GM12878 (cell line): Measurements from ENCODE around the gene HSD17B12. TPM values are rescaled to one million over a fixed set of nuclear protein-coding genes. Genes with fewer than 3 reads are reported as not detected.

Source experiments
- ATAC-seq: fragments of 200-7000 bp; cut with Tn5 transposase; 3 replicates; pipeline ENCODE4 v1.9.1; 2020; ENCODE audit warnings: mild to moderate bottlenecking, moderate library complexity
- BruUV-seq: library from RNA; stranded (reverse); fragments of 400-500 nt; replicated peaks from 2 replicates; lab custom pipeline; 2021; lab: Mats Ljungman, UMichigan
- CTCF ChIA-PET: fragments of 300-600 bp; sonication (Branson Sonifier 250); formaldehyde crosslinking; extraction: SDS; loops from one replicate; lab custom pipeline; 2021; ENCODE audit warnings: inconsistent platforms; lab: Yijun Ruan, JAX
- POLR2A ChIA-PET: fragments of 350-600 bp; formaldehyde crosslinking; extraction: SDS; loops from one replicate; lab custom pipeline; 2021; ENCODE audit warnings: inconsistent platforms; lab: Charles Lee
- RAD21 ChIA-PET: fragments of 300-600 bp; sonication (Branson Sonifier 250); formaldehyde crosslinking; loops from one replicate; lab custom pipeline; 2023; ENCODE audit warnings: antibody characterized with exemption; ENCODE audit not compliant: unreplicated experiment; lab: Charles Lee
- SMC1A ChIA-PET: fragments of 300-600 bp; sonication (Branson Sonifier 250); formaldehyde crosslinking; loops from one replicate; lab custom pipeline; 2023; ENCODE audit not compliant: unreplicated experiment, uncharacterized antibody; lab: Charles Lee
- DNase-seq: peaks from one replicate; pipeline ENCODE4 v3.0.0-alpha.2; 2011; ENCODE audit warnings: low read depth, low spot score
- FAIRE-seq: peaks from 3 replicates; lab custom pipeline; 2011; peaks lifted over from hg19 to GRCh38; lab: Jason Lieb, UNC
- H2AFZ ChIP-seq: 2 replicates; pipeline ENCODE4 v1.6.0; 2011; ENCODE audit warnings: low read depth, low read length, control low read depth; ENCODE audit not compliant: control insufficient read depth
- H3K27ac ChIP-seq: 2 replicates; pipeline ENCODE4 v1.5.1; 2011; ENCODE audit warnings: control low read depth; ENCODE audit not compliant: control insufficient read depth, insufficient read depth
- H3K27me3 ChIP-seq, 2 experiments: replicated peaks in 1 of 2; 2 replicates each; pipeline versions ENCODE4 v1.6.0 to v1.6.1; 2011; ENCODE audit warnings: low read length in 1 of 2; ENCODE audit not compliant: control insufficient read depth in 2 of 2, insufficient read depth in 2 of 2
- H3K36me3 ChIP-seq, 2 experiments: 2 replicates each; pipeline ENCODE4 v1.5.1; 2011; ENCODE audit warnings: low read length in 1 of 2; ENCODE audit not compliant: control insufficient read depth in 2 of 2, insufficient read depth in 2 of 2
- H3K4me1 ChIP-seq: 2 replicates; pipeline ENCODE4 v1.6.1; 2011; ENCODE audit warnings: mild to moderate bottlenecking, low read length, moderate library complexity, mixed read lengths; ENCODE audit not compliant: control insufficient read depth, insufficient read depth
- H3K4me2 ChIP-seq: 2 replicates; pipeline ENCODE4 v1.6.0; 2011; ENCODE audit warnings: control low read depth; ENCODE audit not compliant: control insufficient read depth, insufficient read depth
- H3K4me3 ChIP-seq: fragments of 200-600 bp; sonication (generic); 2 replicates; pipeline ENCODE4 v1.5.1; 2016
- H3K79me2 ChIP-seq: 2 replicates; pipeline ENCODE4 v1.6.0; 2011; ENCODE audit warnings: low read length; ENCODE audit not compliant: control insufficient read depth, insufficient read depth
- H3K9ac ChIP-seq: 2 replicates; pipeline ENCODE4 v1.8.0; 2011; ENCODE audit warnings: low read length, control low read depth, mixed read lengths; ENCODE audit not compliant: control insufficient read depth, insufficient read depth
- H3K9me3 ChIP-seq: replicated peaks from 3 replicates; pipeline ENCODE4 v1.5.1; 2011; ENCODE audit warnings: mild to moderate bottlenecking, low read length; ENCODE audit not compliant: control insufficient read depth, insufficient read depth
- H4K20me1 ChIP-seq: 2 replicates; pipeline ENCODE4 v1.6.0; 2011; ENCODE audit not compliant: control insufficient read depth, insufficient read depth
- CHD1 ChIP-seq: IDR thresholded peaks from 2 replicates; pipeline ENCODE4 v1.6.1; 2012; ENCODE audit warnings: low read depth, low read length, improper control_type of control experiment
- CREM ChIP-seq: IDR thresholded peaks from 2 replicates; pipeline ENCODE4 v1.6.1; 2014; ENCODE audit warnings: antibody characterized with exemption, low read depth
- EED ChIP-seq: sonication (generic); IDR thresholded peaks from 2 replicates; pipeline ENCODE4 v1.6.1; 2016; ENCODE audit warnings: antibody characterized with exemption, low read depth
- EGR1 ChIP-seq, 2 experiments: IDR thresholded peaks; 1 replicate in 1 of 2; 2 replicates in 1 of 2; pipeline ENCODE4 v1.6.1; 2011 to 2012; ENCODE audit warnings: low read depth in 2 of 2, low read length in 2 of 2, borderline replicate concordance in 1 of 2, mild to moderate bottlenecking in 1 of 2, moderate library complexity in 1 of 2
- EP300 ChIP-seq, 2 experiments: fragments of 150-350 bp in 1 of 2; IDR thresholded peaks; 2 replicates each; pipeline ENCODE4 v1.6.1; 2011 to 2012; ENCODE audit warnings: low read depth in 2 of 2, low read length in 2 of 2, borderline replicate concordance in 1 of 2, improper control_type of control experiment in 1 of 2, inconsistent platforms in 1 of 2; ENCODE audit not compliant: control insufficient read depth in 1 of 2
- FOS ChIP-seq: IDR thresholded peaks from 3 replicates; pipeline ENCODE4 v1.6.1; 2011; ENCODE audit warnings: borderline replicate concordance; ENCODE audit not compliant: insufficient read length; ENCODE audit errors: extremely low read depth
- FOXM1 ChIP-seq: IDR thresholded peaks from 2 replicates; pipeline ENCODE4 v1.6.1; 2012; ENCODE audit warnings: low read depth, mild to moderate bottlenecking, inconsistent platforms, low read length, moderate library complexity
- HDGF ChIP-seq: fragments of 450-650 bp; IDR thresholded peaks from 2 replicates; pipeline ENCODE4 v1.6.1; 2016; ENCODE audit warnings: antibody characterized with exemption
- STAT3 ChIP-seq: IDR thresholded peaks from 2 replicates; pipeline ENCODE4 v1.6.1; 2011; ENCODE audit warnings: low read depth, low read length, improper control_type of control experiment
- ZSCAN29 ChIP-seq: fragments of 450-650 bp; IDR thresholded peaks from 2 replicates; pipeline ENCODE4 v1.6.1; 2017; ENCODE audit warnings: mild to moderate bottlenecking, moderate library complexity
- WGBS: methylation state at CpG from one replicate; pipeline ENCODE4 v1.1.6; 2016; ENCODE audit warnings: low lambda C conversion rate; ENCODE audit not compliant: insufficient replicate concordance, insufficient coverage; ENCODE audit errors: missing lambda C conversion rate; 5-methylcytosine and 5-hydroxymethylcytosine counted together
- in situ Hi-C: fragments of 300-500 bp; cut with MboI; formaldehyde crosslinking; loops from 9 replicates; pipeline ENCODE4 v1.14.3; 2018; ENCODE audit warnings: mixed read lengths
- intact Hi-C: fragments of 100-400 bp; cut with micrococcal nuclease; formaldehyde crosslinking; loops from one replicate; pipeline ENCODE4 v1.14.2; 2022; ENCODE audit not compliant: unreplicated experiment
- polyA plus RNA-seq, 11 experiments: library from polyadenylated mRNA; depleted of rRNA in 4 of 11; unstranded in 6 of 11; stranded (reverse) in 5 of 11; fragments of >200 nt; fragmentation: Nextera tagmentation in 4 of 11; fragmentation: Illumina TruSeq in 1 of 11; extraction: Ambion mirVana in 4 of 11; extraction: Trizol in 1 of 11; gene quantifications; 1 replicate in 1 of 11; 2 replicates in 10 of 11; pipeline versions ENCODE4 v1.2.1 to v1.2.3, GENCODE V29; 2011 to 2016; ENCODE audit warnings: inconsistent platforms in 2 of 11, missing spikeins in 2 of 11, low read depth in 1 of 11
- total RNA-seq, 4 experiments: library from RNA; depleted of rRNA in 3 of 4; stranded (reverse); fragments of >200 nt in 3 of 4; fragmentation: Illumina TruSeq in 1 of 4; extraction: Trizol in 1 of 4; gene quantifications; 2 replicates each; pipeline versions ENCODE4 v1.2.1 to v1.2.3, GENCODE V29; 2013 to 2021
- TF ChIP-seq, protein P1 (sequence below): IDR thresholded peaks from 2 replicates; pipeline ENCODE4 v1.6.1; 2011; ENCODE audit warnings: low read depth, mild to moderate bottlenecking, low read length, moderate library complexity, borderline replicate concordance; ENCODE audit errors: extremely low read depth
- TF ChIP-seq, protein P2 (sequence below): IDR thresholded peaks from 2 replicates; pipeline ENCODE4 v1.6.1; 2012; ENCODE audit warnings: improper control_type of control experiment, low read depth, low read length; ENCODE audit not compliant: insufficient replicate concordance
- TF ChIP-seq, protein P3 (sequence below): fragments of 450-650 bp; IDR thresholded peaks from 2 replicates; pipeline ENCODE4 v1.6.1; 2016; ENCODE audit warnings: mild to moderate bottlenecking, moderate library complexity, borderline replicate concordance

Gene HSD17B12
- total and polyA plus RNA-seq, 10 of the 15 experiments (the other 5 are each of a cell fraction or from before 2014, with no cell fraction given) = 23.6 to 88.0 (median 64.7) TPM

GRCh38 chr11:43779306-43779705 is 98.8 kb downstream of the HSD17B12 start:
- no peak for DNase-seq
- no peak overlapping the region for H3K9ac ChIP-seq
- H3K79me2 ChIP-seq = no peaks in the 10 kb centered on the region
- H2AFZ ChIP-seq = no peak overlapping the region
- H3K4me3 ChIP-seq = no peak overlapping the region
- no peaks in the 10 kb centered on the region for H3K27me3 ChIP-seq
- WGBS = 45% methylated on average over 2 of the region's 2 CpGs
- no peaks in the 10 kb centered on the region; a peak in 2 of 4 replicates for H3K36me3 ChIP-seq
- TF ChIP-seq, protein P1, sequence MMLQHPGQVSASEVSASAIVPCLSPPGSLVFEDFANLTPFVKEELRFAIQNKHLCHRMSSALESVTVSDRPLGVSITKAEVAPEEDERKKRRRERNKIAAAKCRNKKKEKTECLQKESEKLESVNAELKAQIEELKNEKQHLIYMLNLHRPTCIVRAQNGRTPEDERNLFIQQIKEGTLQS = no peak
- TF ChIP-seq EED (no peak), HDGF (no peak), CHD1 (no peak), EGR1 (IDR thresholded peaks at IDR 0.05; ENCODE audit: borderline replicate concordance in 1 of 2, low read depth in 2 of 2, low read length in 2 of 2) (no peak), EP300 (IDR thresholded peaks at IDR 0.05; ENCODE audit: borderline replicate concordance in 1 of 2, control insufficient read depth in 1 of 2, low read depth in 2 of 2, low read length in 2 of 2) (no peak), FOXM1 (no peak), ZSCAN29 (no peak), FOS (no peak), STAT3 (no peak), CREM (no peak)
- TF ChIP-seq, protein P2, sequence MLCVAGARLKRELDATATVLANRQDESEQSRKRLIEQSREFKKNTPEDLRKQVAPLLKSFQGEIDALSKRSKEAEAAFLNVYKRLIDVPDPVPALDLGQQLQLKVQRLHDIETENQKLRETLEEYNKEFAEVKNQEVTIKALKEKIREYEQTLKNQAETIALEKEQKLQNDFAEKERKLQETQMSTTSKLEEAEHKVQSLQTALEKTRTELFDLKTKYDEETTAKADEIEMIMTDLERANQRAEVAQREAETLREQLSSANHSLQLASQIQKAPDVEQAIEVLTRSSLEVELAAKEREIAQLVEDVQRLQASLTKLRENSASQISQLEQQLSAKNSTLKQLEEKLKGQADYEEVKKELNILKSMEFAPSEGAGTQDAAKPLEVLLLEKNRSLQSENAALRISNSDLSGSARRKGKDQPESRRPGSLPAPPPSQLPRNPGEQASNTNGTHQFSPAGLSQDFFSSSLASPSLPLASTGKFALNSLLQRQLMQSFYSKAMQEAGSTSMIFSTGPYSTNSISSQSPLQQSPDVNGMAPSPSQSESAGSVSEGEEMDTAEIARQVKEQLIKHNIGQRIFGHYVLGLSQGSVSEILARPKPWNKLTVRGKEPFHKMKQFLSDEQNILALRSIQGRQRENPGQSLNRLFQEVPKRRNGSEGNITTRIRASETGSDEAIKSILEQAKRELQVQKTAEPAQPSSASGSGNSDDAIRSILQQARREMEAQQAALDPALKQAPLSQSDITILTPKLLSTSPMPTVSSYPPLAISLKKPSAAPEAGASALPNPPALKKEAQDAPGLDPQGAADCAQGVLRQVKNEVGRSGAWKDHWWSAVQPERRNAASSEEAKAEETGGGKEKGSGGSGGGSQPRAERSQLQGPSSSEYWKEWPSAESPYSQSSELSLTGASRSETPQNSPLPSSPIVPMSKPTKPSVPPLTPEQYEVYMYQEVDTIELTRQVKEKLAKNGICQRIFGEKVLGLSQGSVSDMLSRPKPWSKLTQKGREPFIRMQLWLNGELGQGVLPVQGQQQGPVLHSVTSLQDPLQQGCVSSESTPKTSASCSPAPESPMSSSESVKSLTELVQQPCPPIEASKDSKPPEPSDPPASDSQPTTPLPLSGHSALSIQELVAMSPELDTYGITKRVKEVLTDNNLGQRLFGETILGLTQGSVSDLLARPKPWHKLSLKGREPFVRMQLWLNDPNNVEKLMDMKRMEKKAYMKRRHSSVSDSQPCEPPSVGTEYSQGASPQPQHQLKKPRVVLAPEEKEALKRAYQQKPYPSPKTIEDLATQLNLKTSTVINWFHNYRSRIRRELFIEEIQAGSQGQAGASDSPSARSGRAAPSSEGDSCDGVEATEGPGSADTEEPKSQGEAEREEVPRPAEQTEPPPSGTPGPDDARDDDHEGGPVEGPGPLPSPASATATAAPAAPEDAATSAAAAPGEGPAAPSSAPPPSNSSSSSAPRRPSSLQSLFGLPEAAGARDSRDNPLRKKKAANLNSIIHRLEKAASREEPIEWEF = no peak
- TF ChIP-seq, protein P3, sequence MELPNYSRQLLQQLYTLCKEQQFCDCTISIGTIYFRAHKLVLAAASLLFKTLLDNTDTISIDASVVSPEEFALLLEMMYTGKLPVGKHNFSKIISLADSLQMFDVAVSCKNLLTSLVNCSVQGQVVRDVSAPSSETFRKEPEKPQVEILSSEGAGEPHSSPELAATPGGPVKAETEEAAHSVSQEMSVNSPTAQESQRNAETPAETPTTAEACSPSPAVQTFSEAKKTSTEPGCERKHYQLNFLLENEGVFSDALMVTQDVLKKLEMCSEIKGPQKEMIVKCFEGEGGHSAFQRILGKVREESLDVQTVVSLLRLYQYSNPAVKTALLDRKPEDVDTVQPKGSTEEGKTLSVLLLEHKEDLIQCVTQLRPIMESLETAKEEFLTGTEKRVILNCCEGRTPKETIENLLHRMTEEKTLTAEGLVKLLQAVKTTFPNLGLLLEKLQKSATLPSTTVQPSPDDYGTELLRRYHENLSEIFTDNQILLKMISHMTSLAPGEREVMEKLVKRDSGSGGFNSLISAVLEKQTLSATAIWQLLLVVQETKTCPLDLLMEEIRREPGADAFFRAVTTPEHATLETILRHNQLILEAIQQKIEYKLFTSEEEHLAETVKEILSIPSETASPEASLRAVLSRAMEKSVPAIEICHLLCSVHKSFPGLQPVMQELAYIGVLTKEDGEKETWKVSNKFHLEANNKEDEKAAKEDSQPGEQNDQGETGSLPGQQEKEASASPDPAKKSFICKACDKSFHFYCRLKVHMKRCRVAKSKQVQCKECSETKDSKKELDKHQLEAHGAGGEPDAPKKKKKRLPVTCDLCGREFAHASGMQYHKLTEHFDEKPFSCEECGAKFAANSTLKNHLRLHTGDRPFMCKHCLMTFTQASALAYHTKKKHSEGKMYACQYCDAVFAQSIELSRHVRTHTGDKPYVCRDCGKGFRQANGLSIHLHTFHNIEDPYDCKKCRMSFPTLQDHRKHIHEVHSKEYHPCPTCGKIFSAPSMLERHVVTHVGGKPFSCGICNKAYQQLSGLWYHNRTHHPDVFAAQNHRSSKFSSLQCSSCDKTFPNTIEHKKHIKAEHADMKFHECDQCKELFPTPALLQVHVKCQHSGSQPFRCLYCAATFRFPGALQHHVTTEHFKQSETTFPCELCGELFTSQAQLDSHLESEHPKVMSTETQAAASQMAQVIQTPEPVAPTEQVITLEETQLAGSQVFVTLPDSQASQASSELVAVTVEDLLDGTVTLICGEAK = no peak
- H3K4me1 ChIP-seq = no peaks in the 10 kb centered on the region
- intact Hi-C loops = no loop called here
- in situ Hi-C loops = no loop called here
- no TSS peak for BruUV-seq
- H4K20me1 ChIP-seq = no peaks in the 10 kb centered on the region
- ChIA-PET SMC1A (no interaction called here), POLR2A (no interaction called here), CTCF (no interaction called here), RAD21 (no interaction called here)
- FAIRE-seq = no peak
- peaks cover 7% of the 10 kb centered on the region; the same call in 2 of the 3 replicates for H3K9me3 ChIP-seq
- no peak for ATAC-seq
- no peak overlapping the region for H3K4me2 ChIP-seq
- H3K27ac ChIP-seq = no peak overlapping the region
